Renal cortex interstitium (tissue), 11 donors: ENCODE measurements around the gene SLC24A3. TPM values are rescaled to one million over a fixed set of nuclear protein-coding genes. Genes with fewer than 3 reads are reported as not detected.
A peak's percentile ranks its signal among the peaks of the same experiment; 100 is the strongest.

Experiments
- DNase-seq, 11 donors: peaks; one replicate each; pipeline ENCODE4 v3.0.0-alpha.2; 2013; ENCODE audit warnings: low read depth in 9 of 11, low spot score in 4 of 11; ENCODE audit errors: extremely low read depth in 1 of 11
- polyA plus RNA-seq, 3 donors: library from polyadenylated mRNA; unstranded; fragments of 120-200 nt; gene quantifications; one replicate each; pipeline ENCODE4 v1.2.1, GENCODE V29; 2013; ENCODE audit not compliant: insufficient read length in 3 of 3

Gene SLC24A3
- polyA plus RNA-seq, 3 donors, result 3.5 to 5.4 (median 4.8) TPM

DNA sequence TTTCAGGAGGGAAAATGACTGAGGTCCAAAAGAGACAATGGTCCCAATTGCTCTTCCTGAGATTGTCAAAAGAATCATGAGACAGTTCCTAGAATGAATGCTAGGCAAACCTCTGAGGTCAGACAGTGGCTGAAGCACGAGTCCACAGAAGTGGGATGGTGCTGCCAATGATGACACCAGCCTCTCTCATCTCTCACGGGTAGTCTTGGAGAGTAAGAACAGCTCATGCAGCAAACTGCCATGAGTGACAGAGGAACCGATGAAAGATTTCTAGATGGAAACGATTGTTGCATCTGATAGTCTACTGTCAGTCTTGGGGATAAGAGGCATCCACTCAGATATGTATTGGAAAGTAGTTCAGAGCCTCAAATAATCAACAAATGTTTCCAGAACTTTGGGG, 188.7 kb downstream of the SLC24A3 start:
- no peak for DNase-seq

DNA sequence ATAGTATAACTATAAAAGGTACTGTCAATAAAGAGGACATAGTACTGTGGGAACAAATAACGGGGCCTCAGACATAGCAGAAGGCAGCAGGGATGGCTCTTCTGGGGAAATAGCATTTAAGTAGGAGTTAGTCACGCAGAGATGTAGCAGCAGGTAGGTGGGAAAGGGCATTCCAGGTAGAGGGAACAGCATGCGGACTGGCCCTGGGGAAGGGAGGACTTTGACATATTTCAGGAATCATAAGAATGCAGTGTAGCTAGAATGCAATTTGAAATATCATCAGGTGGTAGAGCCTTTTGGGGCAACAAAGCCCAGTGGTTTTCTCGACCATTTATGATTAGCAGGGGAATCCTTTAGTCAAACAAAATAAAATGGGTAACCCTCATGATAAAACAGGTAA, 191.1 kb downstream of the SLC24A3 start:
- no peak for DNase-seq

DNA sequence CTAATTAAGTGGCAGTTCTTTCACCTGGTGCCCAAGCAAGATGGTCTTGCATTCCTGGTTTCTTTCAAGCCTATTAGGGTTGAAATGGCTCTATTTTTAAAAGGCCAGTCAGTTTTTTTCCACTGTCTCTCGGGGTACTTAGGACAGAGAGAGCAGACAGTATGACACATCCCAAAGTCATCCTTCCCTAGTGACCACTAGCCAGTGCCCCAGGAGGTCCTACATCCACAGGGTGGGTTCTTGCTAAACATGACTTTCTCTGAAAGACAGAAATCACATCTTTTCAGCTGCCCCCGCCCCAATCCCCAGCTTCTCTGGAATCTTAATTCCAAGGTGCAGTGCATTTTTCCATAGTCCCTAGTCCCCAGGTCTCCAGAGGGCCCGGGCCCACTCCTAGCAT, 192.4 kb downstream of the SLC24A3 start:
- no peak for DNase-seq

DNA sequence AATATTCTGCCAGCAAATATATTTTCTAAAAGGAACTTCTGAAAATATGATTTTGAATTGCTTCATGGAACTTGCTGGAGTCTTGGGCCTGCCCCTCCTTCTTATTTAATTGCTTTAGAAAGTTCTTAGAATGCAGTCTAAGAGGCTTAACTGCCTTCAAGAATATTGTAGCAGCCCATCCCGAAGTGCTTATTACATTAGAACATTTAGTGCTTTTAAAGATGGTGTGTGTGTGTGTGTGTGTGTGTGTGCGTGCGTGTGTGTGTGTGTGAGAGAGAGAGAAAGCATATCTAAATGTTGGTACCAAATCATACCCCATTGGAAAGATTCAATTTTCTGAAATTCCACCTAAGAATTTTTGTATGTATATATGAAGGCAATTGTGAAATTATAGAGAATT, 193.5 kb downstream of the SLC24A3 start:
- no peak for DNase-seq

DNA sequence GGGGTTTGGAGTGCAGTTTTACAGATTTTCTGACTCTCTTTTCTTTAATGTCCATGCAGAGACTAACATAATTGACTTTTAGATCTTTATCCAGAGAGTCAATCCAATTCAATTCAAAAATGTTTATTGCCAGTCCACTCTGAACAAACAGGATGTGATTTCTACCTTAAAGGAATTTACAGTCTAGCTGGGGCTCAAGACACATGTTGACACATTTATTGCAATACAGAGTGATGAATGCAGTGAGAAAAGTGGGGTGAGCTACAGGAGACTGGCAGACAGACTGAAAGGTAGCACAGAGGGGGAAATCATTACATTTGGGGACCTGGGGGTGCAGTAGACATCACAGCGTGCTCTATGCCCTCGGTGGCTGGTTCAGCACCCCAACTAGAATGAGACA, 193.9 kb downstream of the SLC24A3 start:
- no peak for DNase-seq

DNA sequence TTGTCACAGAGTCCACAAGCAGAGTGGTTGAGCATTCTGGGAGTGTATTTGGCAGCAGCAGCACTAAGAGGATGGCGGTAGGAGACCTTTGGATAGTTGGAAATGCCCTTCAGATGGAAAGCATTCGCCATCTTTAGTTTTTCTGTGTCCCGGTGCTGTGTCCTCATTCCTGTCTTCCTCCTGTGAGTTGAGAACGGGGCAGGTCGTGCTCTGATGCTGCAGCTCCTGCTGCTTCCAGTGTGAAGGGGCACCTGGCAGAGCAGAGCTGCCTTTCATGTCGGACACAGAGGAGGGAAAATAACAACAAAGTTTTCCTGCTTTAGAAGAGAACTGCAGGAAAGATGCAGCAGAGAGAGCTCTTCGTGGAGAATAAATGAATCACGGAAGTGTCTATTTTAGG, 194.8 kb downstream of the SLC24A3 start:
- DNase-seq, result no peak

DNA sequence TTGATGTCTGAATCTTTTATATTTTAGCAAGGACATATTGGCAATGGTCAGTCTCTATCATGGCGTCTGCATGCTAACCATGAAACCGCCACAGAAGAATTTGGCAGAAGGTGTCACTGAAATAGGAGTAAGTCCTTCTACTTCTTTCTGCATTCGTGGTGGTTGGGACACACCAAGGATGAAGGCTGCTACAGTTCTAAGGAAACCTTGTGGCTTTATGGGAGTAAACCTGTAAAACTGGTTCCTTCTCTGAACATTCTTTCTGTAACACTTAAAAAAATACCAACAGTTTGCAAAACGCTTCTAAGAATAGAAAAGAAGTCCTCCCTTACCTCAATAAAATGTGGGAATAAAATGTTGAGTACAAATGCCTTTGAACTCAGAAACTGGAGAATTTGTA, 195.3 kb downstream of the SLC24A3 start:
- DNase-seq, result peak in 4 of 11 donors; percentile 32 to 54 (median 46)

DNA sequence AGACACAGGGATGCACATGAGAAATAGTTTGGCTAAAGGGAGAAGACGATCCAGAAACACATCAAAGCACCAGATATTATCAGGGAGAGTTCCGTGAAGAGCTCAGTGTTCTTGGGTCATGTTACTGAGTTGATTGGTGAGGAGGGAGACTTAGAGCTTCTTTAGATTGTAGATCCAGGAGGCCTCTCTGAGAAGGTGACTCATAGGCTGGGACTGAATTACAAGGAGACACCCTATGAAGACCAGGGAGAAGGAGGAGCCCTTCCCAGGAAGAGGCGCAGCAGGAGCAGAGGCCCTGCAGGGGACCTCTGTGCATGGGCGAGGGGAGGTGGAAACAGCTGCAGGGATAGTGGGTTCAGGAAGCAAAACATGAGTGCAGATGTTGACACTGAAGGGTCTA, 196.5 kb downstream of the SLC24A3 start:
- no peak for DNase-seq

DNA sequence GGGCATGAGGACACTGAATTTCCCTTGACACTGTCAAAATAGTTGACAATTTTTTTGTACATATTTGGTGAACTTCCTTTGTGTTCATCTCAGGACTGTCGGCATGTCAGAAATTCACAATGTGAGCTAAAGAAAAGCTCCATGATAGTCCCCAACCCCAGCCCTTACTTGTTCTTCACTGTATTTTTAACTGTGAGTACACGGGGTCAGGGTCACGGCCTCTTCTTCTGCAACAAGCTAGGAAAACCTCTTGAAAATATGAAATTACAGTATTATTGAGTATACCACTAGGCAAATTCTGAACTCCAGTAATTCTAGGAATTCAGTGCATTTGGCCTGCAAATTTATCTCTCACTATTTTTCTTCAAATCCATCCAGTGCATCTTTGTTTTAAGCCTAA, 199.4 kb downstream of the SLC24A3 start:
- no peak for DNase-seq

DNA sequence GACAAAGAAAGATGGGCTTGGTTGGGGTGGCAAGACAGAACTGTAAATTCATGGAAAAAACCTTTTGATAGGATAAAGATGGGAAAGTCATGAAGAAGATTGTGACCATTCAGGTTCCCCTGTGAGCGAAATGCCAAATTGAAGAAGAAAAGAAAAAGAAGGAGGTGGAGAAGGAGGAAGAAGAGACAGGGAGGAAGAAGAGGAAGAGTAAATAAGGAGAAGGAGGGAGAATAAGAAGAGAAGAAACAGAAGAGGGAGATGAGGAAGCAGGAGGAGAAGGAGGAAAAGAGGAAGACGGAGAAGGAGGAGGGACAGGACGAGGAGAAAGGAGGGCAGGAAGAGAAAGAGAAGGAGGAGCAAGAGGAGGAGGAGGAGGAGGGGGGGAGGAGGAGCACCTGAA, 199.8 kb downstream of the SLC24A3 start:
- no peak for DNase-seq

DNA sequence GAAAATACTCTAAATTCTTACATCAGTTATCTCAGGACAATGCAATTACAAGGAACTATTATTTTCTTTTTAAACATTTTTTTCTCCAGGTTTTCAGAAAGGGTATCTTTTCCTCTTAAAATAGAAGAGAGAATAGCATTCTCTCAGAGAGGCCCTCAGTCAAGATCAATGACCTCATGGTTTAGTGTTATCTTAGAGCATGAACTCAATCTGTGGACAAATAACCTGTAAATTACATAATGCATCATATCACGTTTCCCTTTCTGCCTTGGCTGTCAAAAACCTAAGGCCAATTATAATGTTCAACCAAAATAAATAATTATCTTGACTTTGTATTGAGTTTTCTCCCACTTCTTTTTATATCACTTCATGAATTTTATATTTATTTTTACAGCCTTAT, 202.2 kb downstream of the SLC24A3 start:
- DNase-seq, result no peak

DNA sequence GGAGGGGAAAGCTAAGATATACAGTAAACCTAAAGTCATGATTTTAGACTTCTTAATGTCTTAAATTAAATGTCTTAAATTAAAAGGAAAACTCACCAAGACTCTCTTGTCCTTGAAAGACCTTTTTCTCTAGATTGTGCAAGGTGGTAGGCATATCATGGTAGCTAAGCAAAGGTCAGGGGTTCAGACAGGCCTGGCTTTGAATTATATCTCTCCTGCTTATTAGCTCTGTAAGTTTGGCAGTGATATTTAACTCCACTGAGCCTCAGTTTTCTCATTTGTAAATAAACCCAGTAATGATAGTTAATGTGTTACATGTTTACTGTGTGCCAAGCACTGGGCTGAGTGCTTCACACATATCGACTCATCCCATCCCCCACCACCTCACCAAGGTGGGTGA, 203.3 kb downstream of the SLC24A3 start:
- DNase-seq, result no peak

DNA sequence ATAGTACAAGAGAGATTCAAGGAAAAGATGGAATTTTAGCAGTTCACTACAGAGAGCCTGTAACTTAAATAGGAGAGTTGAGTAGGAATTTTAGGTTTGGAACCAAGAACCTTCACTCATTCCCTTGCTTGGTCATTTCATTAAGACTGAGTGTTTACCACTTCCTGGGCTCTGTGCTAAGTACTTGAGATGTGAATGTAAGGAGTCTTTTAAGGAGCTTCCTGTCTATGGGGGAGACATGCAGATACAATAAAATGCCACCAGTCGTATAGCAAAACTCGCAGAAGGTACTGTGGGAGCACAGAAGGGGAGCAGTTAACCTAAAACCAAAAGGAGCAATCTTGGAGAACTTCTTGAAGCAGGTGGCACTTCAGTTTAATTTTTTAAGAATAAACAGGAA, 204.2 kb downstream of the SLC24A3 start:
- DNase-seq, result no peak

DNA sequence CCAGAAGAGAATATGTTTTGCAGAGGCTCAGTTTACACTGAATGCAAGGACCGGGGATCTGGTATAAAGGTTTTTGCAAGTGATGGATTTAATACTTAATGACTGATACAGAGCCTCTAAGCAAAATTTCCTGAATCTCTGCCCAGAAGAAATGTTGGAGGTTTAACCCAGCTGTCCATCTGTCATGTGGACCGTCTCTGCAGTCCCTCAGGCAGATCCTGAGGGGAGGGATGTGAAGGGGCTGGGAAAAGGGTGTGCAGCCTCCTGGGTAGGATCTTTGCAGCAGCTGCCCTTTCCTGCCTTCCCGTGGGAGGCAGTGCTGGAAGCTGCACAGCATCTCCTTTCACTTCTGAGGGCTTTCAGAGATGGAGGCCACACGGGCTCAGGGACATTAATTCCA, 207.0 kb downstream of the SLC24A3 start:
- DNase-seq, result no peak

DNA sequence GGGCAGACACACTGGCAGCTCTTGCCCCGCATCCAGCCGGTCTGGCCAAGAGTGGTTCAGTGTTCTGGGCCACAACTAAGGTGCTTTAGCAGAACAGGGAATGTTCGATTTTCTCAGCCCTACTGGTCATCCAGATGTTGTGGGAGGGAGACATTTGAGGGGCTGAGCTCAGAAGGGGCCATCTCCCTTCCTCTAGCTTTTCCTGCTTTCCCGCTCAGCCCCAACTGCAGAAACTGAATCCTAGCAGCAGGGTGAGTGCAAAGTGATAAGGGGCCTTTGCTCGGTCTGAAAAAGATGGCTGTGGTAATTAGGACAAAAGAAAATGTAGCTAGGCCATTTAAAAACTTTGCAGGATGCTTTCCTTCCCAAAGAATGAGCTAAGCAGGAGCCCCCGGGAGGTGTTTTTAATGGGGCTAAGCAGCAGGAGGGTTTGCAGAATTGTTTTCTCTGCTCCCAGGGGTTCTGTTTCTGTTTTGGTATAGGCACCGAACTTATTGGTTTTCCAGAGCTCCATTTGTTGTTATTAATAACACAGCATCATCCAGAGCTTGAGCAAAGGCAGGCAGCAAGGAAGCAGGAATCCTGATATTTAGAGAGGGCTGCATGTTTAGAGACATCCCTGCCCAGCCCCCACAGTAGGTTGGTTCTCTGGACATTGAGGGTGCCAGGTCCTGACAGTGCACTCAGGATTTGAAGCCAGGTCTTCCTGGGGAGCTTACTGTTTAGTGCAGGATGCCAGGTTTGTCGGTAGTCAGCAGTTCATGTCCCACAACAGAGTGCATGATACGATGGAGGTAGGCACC, 210.9 kb downstream of the SLC24A3 start:
- DNase-seq, result no peak

DNA sequence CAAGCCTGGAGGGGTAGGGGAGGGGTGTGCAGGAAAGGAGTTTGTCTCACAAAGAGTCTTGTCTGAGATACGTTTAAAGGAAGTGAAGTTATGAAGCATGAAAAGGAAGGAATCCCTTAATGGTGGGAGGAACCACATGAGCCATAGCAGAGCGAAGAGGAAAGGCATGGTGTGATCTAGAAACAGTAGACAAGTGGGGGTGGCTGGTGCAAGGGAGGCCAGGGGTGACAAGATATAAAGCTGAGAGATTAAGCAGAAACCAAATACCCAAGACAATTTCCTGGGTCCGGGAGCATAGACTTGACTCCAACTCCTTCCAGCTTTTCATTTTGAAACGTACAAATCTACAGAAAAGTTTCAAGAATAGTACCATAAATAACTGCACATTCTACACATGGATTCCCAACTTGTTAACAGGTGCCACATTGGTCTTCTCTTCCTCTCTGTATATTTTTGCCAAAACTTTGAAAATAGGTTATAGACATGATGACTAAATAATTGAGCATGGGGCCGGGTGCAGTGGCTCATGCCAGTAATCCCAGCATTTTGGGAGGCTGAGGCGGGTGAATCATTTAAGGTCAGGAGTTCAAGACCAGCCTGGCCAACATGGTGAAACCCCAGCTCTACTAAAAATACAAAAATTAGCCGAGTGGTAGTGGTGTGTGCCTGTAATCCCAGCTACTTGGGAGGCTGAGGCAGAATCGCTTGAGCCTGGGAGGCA, 211.6 kb downstream of the SLC24A3 start:
- no peak for DNase-seq

DNA sequence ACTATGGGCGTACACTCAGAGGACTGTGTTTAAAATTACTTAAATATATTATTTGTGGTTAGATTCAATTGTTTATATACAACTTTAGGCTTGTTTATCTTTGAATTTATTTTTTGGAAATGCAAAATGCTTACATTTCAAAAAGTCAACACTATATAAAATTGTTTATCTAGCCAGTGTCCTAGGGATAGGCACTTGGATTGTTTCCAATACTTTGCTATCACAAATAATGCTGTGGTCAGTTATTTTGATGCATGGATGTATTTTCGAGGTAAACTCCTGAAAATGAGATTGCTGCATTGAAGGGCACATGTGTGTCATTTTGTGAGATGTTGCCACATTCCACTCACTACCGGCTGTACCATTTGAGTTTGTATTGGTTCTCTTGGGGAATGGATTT, 213.9 kb downstream of the SLC24A3 start:
- DNase-seq, result no peak

DNA sequence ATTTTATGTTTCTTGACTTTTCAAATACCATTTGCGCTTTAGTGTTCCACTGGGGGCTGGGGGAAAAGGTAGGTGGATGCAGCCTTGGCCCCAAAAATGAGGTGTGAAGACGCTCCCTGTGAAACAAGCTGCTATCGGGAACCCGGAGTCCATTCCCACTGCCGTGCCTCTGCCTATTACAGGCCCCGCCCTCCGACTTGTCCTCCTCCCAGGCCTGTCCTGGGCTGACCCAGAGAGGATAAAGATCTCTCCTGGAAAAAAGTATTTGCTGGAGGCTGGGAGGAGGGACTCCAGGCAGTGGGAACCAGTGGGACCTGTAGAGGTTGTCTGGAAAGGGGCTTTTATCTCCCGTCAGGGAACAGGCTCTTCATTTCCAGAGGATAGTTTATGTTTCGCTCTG, 215.0 kb downstream of the SLC24A3 start:
- no peak for DNase-seq

DNA sequence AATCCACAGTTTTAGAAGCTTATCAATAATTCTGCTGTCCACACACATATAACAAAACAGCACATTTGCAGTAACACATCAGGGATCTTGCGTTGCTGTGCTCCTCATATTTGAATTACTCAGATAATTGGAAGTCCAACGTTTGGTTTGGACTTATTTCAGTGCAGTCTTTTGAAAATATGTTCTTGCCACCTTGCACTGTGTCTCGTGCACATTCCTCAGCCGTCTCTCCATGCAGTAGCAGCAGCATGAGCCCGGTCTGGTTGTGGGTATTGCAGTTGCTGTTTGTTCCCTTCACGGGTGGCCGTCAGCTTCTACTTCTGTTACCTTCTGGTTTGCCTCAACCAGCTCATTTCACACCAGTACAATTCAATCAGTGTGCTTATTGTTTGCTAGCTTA, 215.5 kb downstream of the SLC24A3 start:
- no peak for DNase-seq

DNA sequence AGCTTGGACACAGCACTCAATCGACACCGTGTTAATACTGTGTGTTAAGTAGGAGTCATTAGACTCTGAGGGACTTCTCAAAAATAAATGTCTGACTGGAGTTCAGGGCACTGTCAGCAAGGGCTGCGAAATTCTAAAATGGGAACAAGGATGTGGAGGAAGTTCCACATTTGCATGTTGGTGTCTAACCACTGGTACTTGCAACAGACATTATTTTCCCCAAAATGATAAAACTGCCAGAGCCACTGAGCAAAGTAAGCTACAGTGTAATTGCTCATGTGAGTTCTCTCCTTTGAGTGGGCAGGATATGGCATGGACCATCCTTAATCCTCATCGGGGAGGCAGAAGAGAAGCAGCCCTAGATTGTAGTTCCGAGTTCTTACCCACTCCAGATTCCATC, 215.9 kb downstream of the SLC24A3 start:
- DNase-seq, result no peak

DNA sequence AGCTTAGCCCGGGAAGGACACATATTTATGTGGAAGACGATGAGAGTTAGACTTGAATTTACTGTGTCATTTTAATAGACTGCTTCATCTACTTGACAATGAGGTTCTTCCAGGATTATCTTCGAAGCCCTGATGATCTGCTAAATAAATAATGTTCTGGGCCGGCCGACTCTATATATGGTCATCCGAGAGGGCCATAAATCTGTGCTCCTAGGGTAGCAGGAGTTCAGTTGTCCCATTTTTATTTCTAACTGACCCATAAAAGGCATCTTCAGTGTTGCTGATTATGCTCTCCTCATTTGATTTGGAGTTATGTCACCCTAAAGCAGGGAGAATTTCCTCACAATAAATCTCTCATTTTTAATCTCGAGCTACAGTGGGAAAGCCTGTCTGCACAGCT, 217.1 kb downstream of the SLC24A3 start:
- DNase-seq, result peak in 2 of 11 donors; percentile 35 to 36
